C4-2B (cell line): ENCODE data around the gene TRAK1.

Experiments used
- CTCF ChIP-seq: fragments of 450-650 bp; conservative IDR thresholded peaks from 2 replicates; pipeline ENCODE4 v1.5.1; 2017; ENCODE audit warnings: mild to moderate bottlenecking
- ZFX ChIP-seq: fragments of 450-650 bp; IDR thresholded peaks from 2 replicates; pipeline ENCODE4 v1.6.1; 2017

- no peak for TF ChIP-seq CTCF
- no peak for TF ChIP-seq ZFX
These were observed 57.9 kb downstream of the TRAK1 start for GRCh38 chr3:42148982-42149432.
